Bronchus fibroblast of lung (primary cell): ENCODE results near the gene NAMPT. TPM values are rescaled to one million over a fixed set of nuclear protein-coding genes. Genes with fewer than 3 reads are reported as not detected.

Experiments
- total RNA-seq: library from RNA; depleted of rRNA; stranded (reverse); fragments of >200 nt; gene quantifications from 2 replicates; pipeline ENCODE4 v1.2.3, GENCODE V29; 2015

Gene NAMPT
- 80.3 and 104 TPM in 2 replicates for total RNA-seq

GRCh38 chr7:106284714-106285050 lies at the start of gene NAMPT:
NAMPT (minus strand) TSS chr7:106284983; CDS start chr7:106284884, 99 bp downstream.

Other genes with a start within 250 kb of the NAMPT start
- 38.5 and 45.2 TPM in 2 replicates for gene SYPL1, start 172.7 kb downstream of the NAMPT start, total RNA-seq